HTERT RPE-1 (cell line): Measurements from ENCODE around the gene RSPH6A.
"Not testable (repeated sequence)": the region's sequence is repeated elsewhere in the genome, so short reads cannot be mapped to it uniquely, and the experiment has no call there.

Experiments used
- in situ Hi-C: fragments of 300-500 bp; cut with MboI; formaldehyde crosslinking; loops from 4 replicates; pipeline ENCODE4 v1.14.3; 2020; ENCODE audit warnings: low sequenced_read_pairs

The RSPH6A gene

GRCh38 chr19:45766869-45767346 lies 48.2 kb downstream of the RSPH6A start:
- in situ Hi-C loops, result no loop called here

- in situ Hi-C loops, result no loop called here
These were observed 48.7 kb downstream of the RSPH6A start for GRCh38 chr19:45766296-45766868.

GRCh38 chr19:45765702-45766295 lies 49.3 kb downstream of the RSPH6A start:
- in situ Hi-C loops, result no loop called here

DNA sequence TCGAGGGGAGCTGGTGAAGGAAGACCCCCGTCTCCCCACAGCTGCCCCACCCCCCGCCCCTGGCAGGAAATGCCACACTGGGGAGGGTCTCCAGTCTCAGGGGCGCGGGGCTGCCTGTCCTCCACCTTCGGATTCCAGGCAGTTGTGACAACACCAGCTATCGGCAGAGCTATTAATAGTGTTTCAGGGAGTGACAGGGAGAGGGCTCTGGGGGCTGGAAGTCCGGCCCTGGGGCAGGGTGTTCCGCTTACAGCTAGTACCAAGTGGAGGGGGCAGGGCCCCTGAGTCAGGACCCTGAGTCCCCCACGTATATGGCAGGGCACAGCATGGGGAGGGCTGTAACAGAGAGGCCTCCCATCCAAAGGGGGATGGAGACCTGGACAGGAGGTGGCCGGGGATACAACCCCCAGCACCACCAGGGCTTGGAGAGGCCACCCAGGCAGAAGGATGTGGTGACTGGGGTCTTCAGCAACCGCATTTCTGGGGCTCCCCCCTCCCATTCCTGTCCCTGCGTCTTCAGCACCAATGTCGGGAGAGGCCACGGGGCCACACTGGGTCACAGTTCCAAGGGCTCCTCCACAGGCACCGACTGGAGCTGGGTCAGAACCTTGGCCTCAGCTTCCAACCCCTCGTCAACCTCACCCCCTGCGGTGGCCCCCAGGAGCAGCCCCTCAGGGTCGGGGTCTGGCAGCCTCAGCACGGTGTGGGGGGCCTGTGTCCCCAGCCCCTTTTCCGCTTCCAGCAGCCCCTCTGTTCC lies 50.0 kb downstream of the RSPH6A start:
- in situ Hi-C loops, result no loop called here

- in situ Hi-C loops, result no loop called here
These were observed 50.6 kb downstream of the RSPH6A start for GRCh38 chr19:45764475-45764874.

GRCh38 chr19:45763691-45764294 lies 51.3 kb downstream of the RSPH6A start:
- in situ Hi-C loops, result no loop called here

DNA sequence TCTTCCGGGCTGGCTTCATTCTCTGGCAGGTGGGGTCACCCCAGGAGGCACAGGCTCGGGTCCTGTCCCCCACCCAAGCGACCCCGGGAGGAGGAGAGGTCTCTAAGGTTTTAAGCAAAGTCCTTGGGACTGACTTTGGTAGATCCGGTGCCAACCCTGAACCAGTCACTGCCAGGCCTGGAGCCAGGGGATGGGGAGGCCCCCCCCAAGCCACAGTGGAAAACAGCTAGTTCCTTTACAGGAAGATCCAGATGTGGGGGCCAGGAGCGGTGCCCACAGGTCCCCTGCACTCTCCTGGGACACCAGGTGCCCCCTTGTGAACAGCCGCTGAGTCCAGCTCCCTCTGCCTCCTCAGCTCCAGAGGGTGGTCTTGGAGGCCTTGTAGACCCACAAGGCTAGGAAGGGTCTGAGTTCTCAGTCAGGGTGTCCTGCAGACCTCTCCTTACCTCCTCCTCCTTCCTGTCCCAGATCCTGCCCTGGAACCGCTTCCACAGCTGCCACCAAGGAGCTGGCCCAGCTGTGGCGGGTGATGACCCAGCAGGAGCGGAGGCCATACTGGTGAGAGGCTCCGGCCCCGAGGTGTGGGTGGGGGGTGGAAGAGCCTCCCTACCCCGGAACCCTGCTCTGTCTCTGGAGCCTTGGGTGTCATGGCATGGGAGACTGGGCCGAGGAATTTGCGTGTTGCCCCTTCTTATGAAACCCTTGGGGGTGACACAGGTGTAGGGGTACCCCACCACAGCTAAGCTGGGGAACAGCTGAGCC lies 52.1 kb downstream of the RSPH6A start:
- in situ Hi-C loops, result no loop called here

DNA sequence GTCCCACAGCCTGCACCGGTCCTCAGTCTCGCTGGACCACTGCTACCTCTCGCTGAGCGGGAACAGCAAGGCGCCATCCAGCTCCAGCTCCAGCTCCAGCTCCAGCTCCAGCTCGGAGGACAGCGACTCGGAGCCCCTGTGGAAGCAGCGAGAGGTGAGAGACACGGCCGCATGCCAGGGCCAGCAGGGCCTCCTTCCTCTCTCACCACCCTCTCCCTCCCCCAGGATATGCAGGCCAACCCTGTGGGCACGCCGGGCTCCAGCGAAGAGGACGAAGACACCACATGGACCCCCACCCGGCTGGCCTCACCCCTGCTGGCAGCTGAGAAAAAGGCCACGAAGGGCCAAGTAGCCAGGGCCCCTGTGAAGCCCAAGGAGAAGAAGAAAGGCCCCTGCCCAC lies 53.4 kb downstream of the RSPH6A start:
- in situ Hi-C loops, result no loop called here

- in situ Hi-C loops, result no loop called here
These were observed 56.2 kb downstream of the RSPH6A start for GRCh38 chr19:45758921-45759320.

GRCh38 chr19:45757695-45758094 lies 57.4 kb downstream of the RSPH6A start:
- in situ Hi-C loops, result no loop called here

DNA sequence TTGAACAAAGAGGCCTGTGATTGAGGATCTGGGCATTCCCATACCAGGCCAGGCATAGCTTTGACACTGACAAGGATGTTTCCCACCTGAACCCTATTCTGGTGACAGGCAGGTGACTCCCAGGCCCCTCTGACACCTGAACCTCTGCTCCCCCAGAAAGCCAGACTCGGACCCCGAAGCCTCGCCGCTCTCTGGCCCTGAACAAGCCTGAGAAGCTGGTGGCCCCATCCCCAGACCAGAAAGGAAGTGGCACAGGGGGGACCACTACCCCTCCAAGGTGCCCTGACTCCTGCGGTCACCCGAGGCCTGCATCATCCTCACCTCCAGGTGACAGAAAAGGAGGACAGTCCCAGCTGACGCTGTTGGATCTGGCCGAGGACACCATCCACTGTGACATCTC lies 60.8 kb downstream of the RSPH6A start:
- in situ Hi-C loops, result no loop called here

GRCh38 chr19:45753548-45753947 lies 61.6 kb downstream of the RSPH6A start:
- in situ Hi-C loops, result no loop called here

- in situ Hi-C loops, result no loop called here
These were observed 62.5 kb downstream of the RSPH6A start for GRCh38 chr19:45752639-45753038.

- in situ Hi-C loops, result not testable (repeated sequence)
These were observed 63.6 kb downstream of the RSPH6A start for GRCh38 chr19:45751483-45751882.

DNA sequence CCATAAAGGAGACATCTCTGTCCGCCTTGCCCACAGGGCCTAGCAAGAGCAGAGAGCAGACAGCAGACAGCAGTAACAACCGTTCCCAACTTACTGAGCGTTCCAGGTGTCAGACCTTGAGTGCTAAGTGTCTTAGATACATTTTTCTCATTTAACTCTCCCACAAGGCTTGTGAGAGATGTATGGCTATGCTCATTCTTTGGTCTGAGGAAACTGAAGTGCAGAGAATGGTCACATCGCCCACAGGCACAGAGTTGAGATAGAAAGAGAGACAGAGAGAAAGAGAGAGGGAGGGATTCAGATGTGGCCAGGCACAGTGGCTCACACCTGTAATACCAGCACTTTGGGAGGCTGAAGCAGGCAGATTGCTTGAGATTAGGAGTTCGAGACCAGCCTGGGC lies 67.6 kb downstream of the RSPH6A start:
- in situ Hi-C loops, result no loop called here

GRCh38 chr19:45746866-45747265 lies 68.2 kb downstream of the RSPH6A start:
- in situ Hi-C loops, result no loop called here
